GM12874 (cell line): Measurements from ENCODE around the gene CTSE.

Experiments
- TF ChIP-seq, protein P1 (sequence below): IDR thresholded peaks from 2 replicates; pipeline ENCODE4 v1.5.1; 2011; ENCODE audit warnings: low read depth, mild to moderate bottlenecking, control low read depth, low read length, moderate library complexity; ENCODE audit not compliant: insufficient read depth

Gene CTSE

DNA sequence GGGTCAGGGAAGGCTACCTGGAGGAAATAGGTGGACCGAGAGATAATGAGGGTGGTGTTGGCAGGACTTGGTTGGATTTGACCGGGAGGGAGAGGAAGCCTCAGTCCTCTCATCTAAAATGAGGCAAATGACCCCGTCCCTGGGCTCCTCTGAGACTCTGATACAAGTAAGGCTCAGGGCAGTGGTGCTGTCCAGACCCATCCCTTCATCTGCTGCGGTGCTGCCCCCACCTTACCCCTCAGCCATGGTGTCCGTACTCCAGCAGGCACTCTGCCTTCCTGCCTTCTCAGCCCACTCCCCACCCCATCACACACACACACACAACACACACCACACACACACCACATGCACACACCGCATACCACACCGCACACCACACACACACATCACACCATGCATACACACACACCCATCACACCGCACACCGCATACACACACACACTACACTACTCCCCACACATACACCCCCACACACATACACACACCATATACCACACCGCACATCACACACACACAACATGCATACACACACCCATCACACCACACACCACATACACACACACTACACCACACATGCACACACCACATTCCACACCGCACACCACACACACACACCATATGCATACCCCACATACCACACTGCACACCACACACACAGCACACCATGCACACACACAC is 51.1 kb downstream of the CTSE start:
- TF ChIP-seq, protein P1, sequence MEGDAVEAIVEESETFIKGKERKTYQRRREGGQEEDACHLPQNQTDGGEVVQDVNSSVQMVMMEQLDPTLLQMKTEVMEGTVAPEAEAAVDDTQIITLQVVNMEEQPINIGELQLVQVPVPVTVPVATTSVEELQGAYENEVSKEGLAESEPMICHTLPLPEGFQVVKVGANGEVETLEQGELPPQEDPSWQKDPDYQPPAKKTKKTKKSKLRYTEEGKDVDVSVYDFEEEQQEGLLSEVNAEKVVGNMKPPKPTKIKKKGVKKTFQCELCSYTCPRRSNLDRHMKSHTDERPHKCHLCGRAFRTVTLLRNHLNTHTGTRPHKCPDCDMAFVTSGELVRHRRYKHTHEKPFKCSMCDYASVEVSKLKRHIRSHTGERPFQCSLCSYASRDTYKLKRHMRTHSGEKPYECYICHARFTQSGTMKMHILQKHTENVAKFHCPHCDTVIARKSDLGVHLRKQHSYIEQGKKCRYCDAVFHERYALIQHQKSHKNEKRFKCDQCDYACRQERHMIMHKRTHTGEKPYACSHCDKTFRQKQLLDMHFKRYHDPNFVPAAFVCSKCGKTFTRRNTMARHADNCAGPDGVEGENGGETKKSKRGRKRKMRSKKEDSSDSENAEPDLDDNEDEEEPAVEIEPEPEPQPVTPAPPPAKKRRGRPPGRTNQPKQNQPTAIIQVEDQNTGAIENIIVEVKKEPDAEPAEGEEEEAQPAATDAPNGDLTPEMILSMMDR: no peak

DNA sequence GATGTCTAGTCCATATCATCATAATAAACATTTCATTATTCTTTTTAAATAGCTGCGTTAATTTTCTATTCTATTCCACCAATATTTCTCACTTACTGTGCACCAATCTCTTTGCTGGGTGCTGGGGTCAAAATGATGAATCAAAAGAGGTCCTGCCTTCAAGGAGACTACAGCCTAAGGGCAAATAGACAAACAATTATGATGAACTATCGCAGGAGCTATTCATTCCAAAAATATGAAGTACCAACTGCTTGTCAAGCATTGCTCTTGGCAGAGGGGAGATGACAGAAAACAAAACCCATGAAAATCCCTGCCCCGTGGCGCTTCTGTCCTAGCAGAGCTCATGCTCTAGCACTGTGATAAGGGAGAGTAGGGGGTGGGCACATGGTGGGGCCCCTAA is 51.6 kb downstream of the CTSE start:
- TF ChIP-seq, protein P1: no peak

DNA sequence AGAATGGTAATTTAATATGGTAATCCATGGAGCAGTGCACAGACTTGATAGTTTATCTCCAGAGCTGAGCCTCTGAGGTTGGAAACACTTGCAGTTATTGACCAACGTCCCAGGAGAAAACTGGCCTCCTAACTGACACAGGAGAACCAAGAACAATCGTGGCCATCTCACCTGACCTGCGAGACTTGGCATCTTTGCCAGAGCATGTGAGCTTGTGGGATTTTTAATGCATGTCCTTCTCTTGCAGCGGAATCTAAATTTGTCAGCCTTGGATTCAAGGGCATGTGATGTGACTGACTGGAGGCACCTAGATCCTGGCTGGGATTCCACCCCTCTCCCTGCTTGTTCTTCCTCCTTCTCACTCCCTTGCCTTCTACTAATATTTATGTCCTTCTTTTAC is 52.6 kb downstream of the CTSE start:
- TF ChIP-seq, protein P1: no peak

DNA sequence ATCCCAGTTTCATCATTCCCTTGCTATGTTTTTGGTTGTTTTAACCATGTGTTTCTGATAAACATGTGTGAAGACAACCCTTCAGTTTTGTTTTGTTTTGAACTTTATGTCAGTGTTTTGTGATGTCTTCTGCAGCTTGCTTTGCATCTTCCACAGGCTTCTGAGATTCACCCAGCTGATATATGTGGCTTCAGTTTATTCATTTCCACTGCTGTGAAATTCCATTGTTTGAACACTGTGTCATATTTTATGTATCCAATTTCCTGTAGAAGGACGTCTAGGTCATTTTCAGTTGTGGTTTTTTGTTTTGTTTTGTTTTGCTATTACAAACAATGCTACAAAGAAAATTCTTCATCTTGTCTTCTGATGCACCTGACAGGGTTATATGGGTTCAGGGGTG is 53.2 kb downstream of the CTSE start:
- TF ChIP-seq, protein P1: no peak

DNA sequence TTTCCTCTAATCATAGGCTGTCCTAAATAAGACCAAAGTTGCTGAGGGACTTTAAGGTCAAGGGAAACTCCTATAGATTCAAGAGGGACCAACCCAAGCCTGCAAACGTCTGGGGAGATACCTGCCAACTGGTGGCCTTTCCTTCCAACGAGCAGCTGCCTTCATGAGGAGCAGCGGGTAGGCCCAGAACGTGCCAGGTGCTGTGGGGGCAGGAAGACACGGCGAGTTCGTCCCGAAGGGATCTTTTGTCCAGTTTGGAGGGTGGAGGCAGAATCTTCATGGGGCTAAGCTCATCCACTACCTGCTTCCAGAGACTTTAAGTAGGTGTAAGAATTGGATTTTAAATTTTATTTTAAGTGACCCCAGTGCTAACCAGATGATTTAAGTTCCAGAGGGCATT is 54.5 kb downstream of the CTSE start:
- TF ChIP-seq, protein P1: no peak

DNA sequence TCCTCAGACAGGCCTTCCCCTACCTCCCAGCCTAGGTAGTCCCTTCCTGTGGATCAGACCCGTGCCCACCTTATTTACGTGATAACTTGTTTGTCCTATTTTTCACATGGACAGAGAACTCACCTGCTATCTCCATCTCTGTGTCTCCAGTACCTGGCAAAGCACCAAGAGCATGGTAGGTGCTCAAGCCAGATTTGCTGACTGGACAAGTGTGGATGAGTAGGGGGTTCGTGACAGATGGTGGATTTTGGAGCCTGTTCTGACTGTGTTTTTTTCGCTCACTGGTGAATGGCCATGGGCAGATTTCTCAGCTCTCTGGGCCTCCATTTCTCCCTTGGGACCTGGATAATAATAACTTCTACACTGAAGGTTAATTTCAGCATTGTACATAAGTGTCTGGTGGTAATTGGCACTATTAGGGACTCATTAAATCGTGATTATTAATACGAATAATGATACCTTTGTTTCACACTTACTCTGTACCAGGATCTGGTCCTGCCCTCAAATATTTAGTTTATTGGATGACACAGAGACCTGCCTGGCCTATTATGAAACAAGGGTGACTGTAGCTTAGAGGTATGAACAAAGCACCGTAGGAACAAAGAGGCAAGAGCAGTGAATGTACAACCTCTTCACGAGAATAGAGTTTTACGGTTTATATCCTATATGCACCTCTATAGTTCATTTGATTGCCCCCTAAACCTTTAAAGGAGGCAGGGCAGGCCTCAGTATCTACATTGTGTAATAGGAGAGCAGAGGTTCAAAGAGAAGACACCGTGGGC is 56.0 kb downstream of the CTSE start:
- TF ChIP-seq, protein P1: no peak

DNA sequence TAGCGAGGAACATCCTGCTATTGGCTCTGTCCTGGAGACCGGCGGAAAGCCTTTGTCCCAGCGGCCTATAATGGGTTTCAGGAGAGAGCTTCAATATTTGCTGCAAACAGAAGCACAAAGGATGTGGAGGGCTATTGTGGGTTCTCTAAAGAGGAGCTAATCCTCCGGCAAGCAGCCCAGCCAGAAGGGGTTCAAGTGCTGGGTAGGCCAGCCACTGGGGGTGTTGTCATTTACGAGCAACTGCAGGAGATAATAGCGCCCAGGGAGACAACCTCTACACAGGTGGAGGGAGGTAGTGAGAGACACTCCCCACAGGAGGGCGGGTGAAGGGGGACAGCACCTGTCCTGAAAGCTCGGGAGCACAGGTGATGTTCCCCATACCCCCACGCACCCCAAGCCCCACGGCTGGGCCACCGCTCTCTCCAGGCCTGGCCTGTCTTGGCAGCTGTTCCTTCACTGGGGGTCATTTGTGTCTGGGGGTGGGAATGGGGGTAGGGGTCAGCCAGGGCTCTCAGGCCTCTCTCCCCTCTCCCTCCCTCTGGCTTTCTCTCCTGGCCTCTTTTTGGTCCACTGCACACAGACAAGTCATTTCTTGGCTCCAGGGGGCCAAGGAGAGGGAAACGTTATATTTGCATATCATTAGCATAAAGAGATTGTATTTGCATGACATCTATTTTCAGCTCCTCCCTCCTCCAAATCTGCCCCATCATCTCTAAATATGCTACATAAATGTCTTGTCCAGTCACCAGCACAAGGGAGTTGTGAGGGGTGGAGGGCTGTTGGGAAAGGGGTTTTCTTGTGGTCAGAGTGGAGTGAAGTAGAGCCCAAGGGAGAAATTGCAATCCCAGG is 58.4 kb downstream of the CTSE start:
- TF ChIP-seq, protein P1: no peak
